Mesenchymal stem cell (in vitro differentiated cells and primary cell): ENCODE results near the gene KRT10.

Experiments used
- DNase-seq: peaks from one replicate; pipeline ENCODE4 v3.0.0-alpha.2; 2013
- H2AFZ ChIP-seq: one replicate; pipeline ENCODE4 v1.6.1; 2013; ENCODE audit warnings: low read depth, mild to moderate bottlenecking, control low read depth, inconsistent platforms, low read length, moderate library complexity
- H2AK5ac ChIP-seq: 2 replicates; pipeline ENCODE4 v1.6.1; 2013; ENCODE audit warnings: low read length, moderate library complexity, mild to moderate bottlenecking, inconsistent platforms; ENCODE audit not compliant: severe bottlenecking
- H2BK120ac ChIP-seq: one replicate; pipeline ENCODE4 v1.6.1; 2013; ENCODE audit warnings: low read depth, mild to moderate bottlenecking, inconsistent platforms, low read length, moderate library complexity
- H2BK12ac ChIP-seq, 2 experiments: one replicate each; pipeline ENCODE4 v1.6.1; 2013; ENCODE audit warnings: inconsistent platforms in 2 of 2, low read length in 2 of 2, mild to moderate bottlenecking in 2 of 2, moderate library complexity in 2 of 2, control low read depth in 1 of 2
- H2BK15ac ChIP-seq: one replicate; pipeline ENCODE4 v1.6.1; 2013; ENCODE audit warnings: mild to moderate bottlenecking, low read depth, inconsistent platforms; ENCODE audit not compliant: poor library complexity, severe bottlenecking
- H2BK5ac ChIP-seq: 2 replicates; pipeline ENCODE4 v1.6.1; 2013; ENCODE audit warnings: low read depth, mild to moderate bottlenecking, low read length, control low read depth, inconsistent platforms; ENCODE audit not compliant: poor library complexity, severe bottlenecking
- H3K14ac ChIP-seq, 2 experiments: one replicate each; pipeline ENCODE4 v1.6.1; 2013; ENCODE audit warnings: inconsistent platforms in 2 of 2, low read length in 2 of 2, control low read depth in 1 of 2, mild to moderate bottlenecking in 1 of 2, moderate library complexity in 1 of 2
- H3K18ac ChIP-seq, 2 experiments: one replicate each; pipeline ENCODE4 v1.6.1; 2013; ENCODE audit warnings: inconsistent platforms in 2 of 2, low read length in 2 of 2, control low read depth in 1 of 2, low read depth in 1 of 2, mild to moderate bottlenecking in 1 of 2
- H3K23ac ChIP-seq, 2 experiments: one replicate each; pipeline ENCODE4 v1.6.1; 2013; ENCODE audit warnings: inconsistent platforms in 2 of 2, low read length in 2 of 2, mild to moderate bottlenecking in 2 of 2, moderate library complexity in 2 of 2, control low read depth in 1 of 2
- H3K27ac ChIP-seq: 2 replicates; pipeline ENCODE4 v1.5.1; 2013; ENCODE audit warnings: mild to moderate bottlenecking, moderate library complexity, low read length, control low read depth, inconsistent platforms; ENCODE audit not compliant: poor library complexity, severe bottlenecking
- H3K27me3 ChIP-seq, 2 experiments: 2 replicates each; pipeline versions ENCODE4 v1.6.1 to v1.7.0; 2013; ENCODE audit warnings: low read length in 2 of 2, mild to moderate bottlenecking in 2 of 2, moderate library complexity in 2 of 2, control low read depth in 1 of 2, inconsistent platforms in 1 of 2; ENCODE audit not compliant: control insufficient read depth in 1 of 2, insufficient read depth in 1 of 2
- H3K36me3 ChIP-seq, 2 experiments: 2 replicates each; pipeline versions ENCODE4 v1.6.1 to v1.7.0; 2013; ENCODE audit warnings: low read length in 2 of 2, control low read depth in 1 of 2, inconsistent platforms in 1 of 2, low read depth in 1 of 2, mild to moderate bottlenecking in 1 of 2; ENCODE audit not compliant: insufficient read depth in 2 of 2, control insufficient read depth in 1 of 2
- H3K4ac ChIP-seq, 2 experiments: one replicate each; pipeline ENCODE4 v1.6.1; 2013; ENCODE audit warnings: inconsistent platforms in 2 of 2, low read length in 2 of 2, mild to moderate bottlenecking in 2 of 2, moderate library complexity in 2 of 2, control low read depth in 1 of 2, low read depth in 1 of 2
- H3K4me1 ChIP-seq: 2 replicates; pipeline ENCODE4 v1.6.1; 2013; ENCODE audit warnings: low read depth, low read length, control low read depth; ENCODE audit not compliant: control insufficient read depth, insufficient read depth
- H3K4me2 ChIP-seq: 2 replicates; pipeline ENCODE4 v1.6.1; 2013; ENCODE audit warnings: low read length, mild to moderate bottlenecking, inconsistent platforms; ENCODE audit not compliant: poor library complexity, severe bottlenecking
- H3K4me3 ChIP-seq, 2 experiments: 2 replicates each; pipeline versions ENCODE4 v1.5.1 to v1.7.0; 2013; ENCODE audit warnings: low read length in 2 of 2, mild to moderate bottlenecking in 2 of 2, control low read depth in 1 of 2, low read depth in 1 of 2; ENCODE audit not compliant: insufficient read depth in 1 of 2
- H3K79me1 ChIP-seq: replicated peaks from 2 replicates; pipeline ENCODE4 v1.6.1; 2013; ENCODE audit warnings: mild to moderate bottlenecking, control low read depth, low read length, inconsistent platforms; ENCODE audit not compliant: poor library complexity, severe bottlenecking
- H3K9ac ChIP-seq: 2 replicates; pipeline ENCODE4 v1.7.0; 2013; ENCODE audit warnings: mild to moderate bottlenecking, low read length, moderate library complexity
- H3K9me3 ChIP-seq: 2 replicates; pipeline ENCODE4 v1.7.0; 2013; ENCODE audit warnings: mild to moderate bottlenecking, low read length; ENCODE audit not compliant: control insufficient read depth
- H4K8ac ChIP-seq: one replicate; pipeline ENCODE4 v1.6.1; 2013; ENCODE audit warnings: inconsistent platforms, mild to moderate bottlenecking, low read length, moderate library complexity
- H4K91ac ChIP-seq: one replicate; pipeline ENCODE4 v1.6.1; 2013; ENCODE audit warnings: mild to moderate bottlenecking, low read length, inconsistent platforms
- WGBS: methylation state at CpG from one replicate; pipeline ENCODE4 v1.1.7; 2013; ENCODE audit warnings: mixed read lengths; 5-methylcytosine and 5-hydroxymethylcytosine counted together

The KRT10 gene

GRCh38 chr17:40775945-40776344, 46.5 kb downstream of the KRT10 start:
- Histone ChIP-seq H3K9ac (no peak overlapping the region), H3K79me1 (no peaks in the 10 kb centered on the region), H3K23ac (no peak overlapping the region), H2BK15ac (no peak overlapping the region), H2BK120ac (no peak overlapping the region), H4K8ac (no peak overlapping the region), H2AFZ (no peak overlapping the region), H2AK5ac (no peak overlapping the region), H2BK5ac (no peak overlapping the region), H3K27ac (no peak overlapping the region), H3K14ac (no peak overlapping the region), H3K4ac (no peak overlapping the region), H3K4me1 (no peaks in the 10 kb centered on the region), H3K9me3 (no peaks in the 10 kb centered on the region), H3K4me2 (no peak overlapping the region), H4K91ac (no peak overlapping the region), H2BK12ac (no peak overlapping the region), H3K36me3 (no peaks in the 10 kb centered on the region), H3K4me3 (no peak overlapping the region), H3K18ac (no peak overlapping the region), H3K27me3 (peaks cover 3 to 35% of the 10 kb centered on the region in 2 experiments)
- WGBS = 84% methylated on average over 3 of the region's 4 CpGs
- DNase-seq = no peak

- Histone ChIP-seq H2BK12ac (no peak within 1 kb of the TSS), H3K4me2 (no peak within 1 kb of the TSS), H2BK120ac (no peak within 1 kb of the TSS), H3K9ac (no peak within 1 kb of the TSS), H3K27ac (no peak within 1 kb of the TSS), H2AK5ac (no peak within 1 kb of the TSS), H2AFZ (no peak within 1 kb of the TSS), H4K8ac (no peak within 1 kb of the TSS), H4K91ac (no peak within 1 kb of the TSS), H3K79me1 (no peaks in the 10 kb centered on the region), H2BK15ac (no peak within 1 kb of the TSS), H3K36me3 (no peaks in the 10 kb centered on the region), H3K4me3 (no peak within 1 kb of the TSS), H3K23ac (no peak within 1 kb of the TSS), H3K18ac (no peak within 1 kb of the TSS), H3K9me3 (no peaks in the 10 kb centered on the region), H3K14ac (no peak within 1 kb of the TSS), H3K4ac (no peak within 1 kb of the TSS), H2BK5ac (no peak within 1 kb of the TSS), H3K4me1 (no peaks in the 10 kb centered on the region), H3K27me3 (peaks cover 3 to 19% of the 10 kb centered on the region in 2 experiments)
- DNase-seq = no peak
- 70% methylated on average over 2 of the region's 3 CpGs for WGBS
Measured at GRCh38 chr17:40772101-40772500, 50.3 kb downstream of the KRT10 start, which contains the start of gene KRT26. KRT26 (minus strand) TSS chr17:40772201; CDS start chr17:40772113, 88 bp downstream.
